Cardiac fibroblast (primary cell): ENCODE measurements around the gene ZNF512B.
A peak's percentile ranks its signal among the peaks of the same experiment; 100 is the strongest.
"Not testable (repeated sequence)": the region's sequence is repeated elsewhere in the genome, so short reads cannot be mapped to it uniquely, and the experiment has no call there.

Experiments used
- DNase-seq, 2 donors: peaks; one replicate each; pipeline versions ENCODE4 v3.0.0 to v3.0.0-alpha.2; 2010; ENCODE audit warnings: low read depth in 2 of 2
- H3K4me3 ChIP-seq, 2 donors: replicated peaks in 1 of 2; 1 replicate in 1 of 2; 2 replicates in 1 of 2; pipeline ENCODE4 v1.5.1; 2011; ENCODE audit warnings: low read depth in 2 of 2, low read length in 2 of 2, mild to moderate bottlenecking in 2 of 2, moderate library complexity in 1 of 2
- TF ChIP-seq, protein P1 (sequence below): IDR thresholded peaks from one replicate; pipeline ENCODE4 v1.5.1; 2011; ENCODE audit warnings: low read depth, mild to moderate bottlenecking, low read length, inconsistent platforms

ZNF512B gene

DNA sequence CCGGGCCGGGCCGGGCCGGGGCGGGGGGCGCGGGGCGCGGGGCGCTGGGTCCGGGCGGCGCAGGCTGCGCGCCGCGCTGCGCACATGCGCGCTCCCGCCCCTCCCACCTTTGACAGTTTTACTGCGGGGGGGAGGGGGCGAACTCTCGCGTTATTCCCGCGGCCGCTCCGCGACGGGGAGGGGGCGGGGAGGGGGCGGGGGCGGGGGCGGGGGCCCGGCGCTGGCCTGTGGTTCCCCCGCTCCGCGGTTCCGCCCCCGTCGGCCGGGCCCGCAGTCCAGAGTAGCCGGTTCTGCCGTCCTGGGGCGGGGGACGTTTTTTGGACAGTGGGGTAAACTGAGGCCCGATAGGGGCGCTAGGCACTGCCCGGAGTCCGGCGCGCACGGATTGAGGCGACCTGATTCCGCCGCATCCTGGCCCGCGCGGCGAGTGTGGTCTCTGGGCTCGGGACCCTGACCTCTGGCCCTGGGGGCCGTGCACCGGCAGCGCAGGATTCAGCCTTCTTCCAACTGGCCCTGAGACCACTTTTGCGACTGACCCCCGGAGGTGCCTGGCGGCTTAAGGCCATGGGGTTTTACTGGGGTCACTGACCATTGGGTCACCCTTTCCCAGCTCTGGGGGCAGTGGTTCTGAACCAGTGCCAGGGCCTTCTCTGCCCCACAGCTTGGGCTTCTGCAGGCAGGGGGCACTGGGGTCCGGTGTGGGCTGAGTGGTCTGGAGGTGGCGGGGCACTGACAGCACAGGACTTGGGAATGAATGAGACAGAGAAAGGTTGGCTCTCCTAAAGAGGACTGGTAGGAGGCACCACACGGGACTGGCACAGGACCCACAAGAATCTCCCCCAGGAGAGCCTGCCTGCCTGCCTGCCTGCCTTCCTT is at the start of gene ZNF512B:
Gene ZNF512B (minus strand): TSS at position 93 of the 876 bp plus-strand sequence. CDS start 1,980 bp downstream, outside the sequence.
- peak within 1 kb of the TSS; percentile 62 to 66 for H3K4me3 ChIP-seq
- TF ChIP-seq, protein P1, sequence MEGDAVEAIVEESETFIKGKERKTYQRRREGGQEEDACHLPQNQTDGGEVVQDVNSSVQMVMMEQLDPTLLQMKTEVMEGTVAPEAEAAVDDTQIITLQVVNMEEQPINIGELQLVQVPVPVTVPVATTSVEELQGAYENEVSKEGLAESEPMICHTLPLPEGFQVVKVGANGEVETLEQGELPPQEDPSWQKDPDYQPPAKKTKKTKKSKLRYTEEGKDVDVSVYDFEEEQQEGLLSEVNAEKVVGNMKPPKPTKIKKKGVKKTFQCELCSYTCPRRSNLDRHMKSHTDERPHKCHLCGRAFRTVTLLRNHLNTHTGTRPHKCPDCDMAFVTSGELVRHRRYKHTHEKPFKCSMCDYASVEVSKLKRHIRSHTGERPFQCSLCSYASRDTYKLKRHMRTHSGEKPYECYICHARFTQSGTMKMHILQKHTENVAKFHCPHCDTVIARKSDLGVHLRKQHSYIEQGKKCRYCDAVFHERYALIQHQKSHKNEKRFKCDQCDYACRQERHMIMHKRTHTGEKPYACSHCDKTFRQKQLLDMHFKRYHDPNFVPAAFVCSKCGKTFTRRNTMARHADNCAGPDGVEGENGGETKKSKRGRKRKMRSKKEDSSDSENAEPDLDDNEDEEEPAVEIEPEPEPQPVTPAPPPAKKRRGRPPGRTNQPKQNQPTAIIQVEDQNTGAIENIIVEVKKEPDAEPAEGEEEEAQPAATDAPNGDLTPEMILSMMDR, result no peak
- DNase-seq, result peak; percentile 44 to 75

DNA sequence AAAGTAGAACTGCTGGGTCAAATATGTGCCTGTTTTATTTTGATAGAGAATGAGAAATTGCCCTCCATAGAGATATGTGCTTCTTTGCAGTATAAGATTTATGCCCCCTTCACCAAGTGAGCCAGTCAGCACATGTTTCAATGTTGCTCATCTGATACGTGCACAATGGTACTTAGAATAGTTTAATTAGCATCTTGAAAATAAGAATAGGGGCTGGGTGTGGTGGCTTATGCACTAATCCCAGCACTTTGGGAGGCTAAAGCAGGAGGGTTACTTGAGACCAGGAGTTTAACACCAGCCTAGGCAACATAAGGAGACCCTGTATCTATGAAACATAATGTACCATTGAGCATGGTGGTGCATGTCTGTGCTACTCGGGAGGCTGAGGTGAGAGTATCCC is 45.9 kb upstream of the ZNF512B start:
- DNase-seq, result no peak
- TF ChIP-seq, protein P1, result no peak
- H3K4me3 ChIP-seq, result no peak overlapping the region

- not testable (repeated sequence) for H3K4me3 ChIP-seq, DNase-seq
These were observed 42.8 kb upstream of the ZNF512B start for GRCh38 chr20:64012385-64013154.

DNA sequence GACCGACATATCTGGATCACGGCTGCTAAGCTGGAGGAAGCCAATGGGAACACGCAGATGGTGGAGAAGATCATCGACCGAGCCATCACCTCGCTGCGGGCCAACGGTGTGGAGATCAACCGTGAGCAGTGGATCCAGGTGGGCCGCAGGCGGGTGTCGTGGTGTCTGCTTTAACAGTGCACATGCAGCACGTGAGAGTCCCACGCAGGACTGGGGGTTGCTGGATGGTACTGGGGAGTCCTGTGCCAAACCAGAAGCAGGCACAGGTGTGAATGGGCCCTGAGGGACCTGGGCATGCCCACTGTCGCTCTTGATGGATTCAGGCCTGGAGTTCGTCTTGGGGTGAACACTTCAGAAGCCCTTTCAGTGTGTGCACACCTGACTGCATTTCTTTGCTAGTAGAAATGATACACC is 41.6 kb upstream of the ZNF512B start:
- TF ChIP-seq, protein P1, result no peak
- no peak overlapping the region for H3K4me3 ChIP-seq
- DNase-seq, result no peak

DNA sequence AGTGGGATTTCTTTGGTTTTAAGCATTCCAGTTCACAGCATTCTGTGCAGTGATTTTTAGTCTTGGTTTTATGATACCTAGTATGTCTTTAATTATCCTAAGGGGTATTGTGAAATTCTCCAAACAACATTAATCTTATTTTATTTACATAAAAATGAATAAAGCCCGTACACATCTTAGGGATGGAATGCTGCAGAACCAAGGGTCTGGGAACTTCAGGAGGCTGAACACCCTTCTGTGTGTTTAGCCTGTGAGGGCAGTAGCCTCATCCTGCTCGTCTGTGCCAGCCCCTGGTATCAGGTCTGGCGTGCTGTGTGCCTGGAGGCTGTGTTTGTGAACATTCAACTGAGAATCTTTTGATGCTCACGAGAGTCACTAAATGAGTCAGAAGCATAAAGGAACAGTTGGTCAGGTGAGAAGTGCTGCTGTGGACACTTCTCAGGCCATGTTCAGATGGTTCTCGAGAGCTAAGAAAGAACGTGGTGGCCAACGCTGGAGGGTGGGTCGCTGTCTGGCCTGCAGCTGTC is 41.0 kb upstream of the ZNF512B start:
- no peak for DNase-seq
- TF ChIP-seq, protein P1, result no peak
- H3K4me3 ChIP-seq, result no peak overlapping the region

GRCh38 chr20:64009811-64010387 is 40.2 kb upstream of the ZNF512B start:
- H3K4me3 ChIP-seq, result no peak overlapping the region
- TF ChIP-seq, protein P1, result no peak
- no peak for DNase-seq
